Skeletal muscle satellite cell (primary cell): ENCODE measurements around the gene PAK5.

ENCODE experiments used
- H3K27me3 ChIP-seq: 2 replicates; pipeline ENCODE4 v1.7.0; 2013; ENCODE audit warnings: low read length; ENCODE audit not compliant: control insufficient read depth, insufficient read depth
- H3K36me3 ChIP-seq: 2 replicates; pipeline ENCODE4 v1.7.0; 2013; ENCODE audit warnings: mild to moderate bottlenecking, control low read depth, low read length; ENCODE audit not compliant: insufficient read depth
- H3K4me1 ChIP-seq: 2 replicates; pipeline ENCODE4 v1.7.0; 2013; ENCODE audit warnings: low read length; ENCODE audit not compliant: control insufficient read depth, insufficient read depth
- H3K4me2 ChIP-seq: 2 replicates; pipeline ENCODE4 v1.7.0; 2013; ENCODE audit warnings: mild to moderate bottlenecking, low read length
- H3K4me3 ChIP-seq: 2 replicates; pipeline ENCODE4 v1.7.0; 2013; ENCODE audit warnings: low read length
- H3K9ac ChIP-seq: 2 replicates; pipeline ENCODE4 v1.7.0; 2013; ENCODE audit warnings: mild to moderate bottlenecking, low read depth, low read length, moderate library complexity
- H3K9me3 ChIP-seq: replicated peaks from 2 replicates; pipeline ENCODE4 v1.7.0; 2013; ENCODE audit warnings: mild to moderate bottlenecking, control low read depth, low read length

The PAK5 gene

DNA sequence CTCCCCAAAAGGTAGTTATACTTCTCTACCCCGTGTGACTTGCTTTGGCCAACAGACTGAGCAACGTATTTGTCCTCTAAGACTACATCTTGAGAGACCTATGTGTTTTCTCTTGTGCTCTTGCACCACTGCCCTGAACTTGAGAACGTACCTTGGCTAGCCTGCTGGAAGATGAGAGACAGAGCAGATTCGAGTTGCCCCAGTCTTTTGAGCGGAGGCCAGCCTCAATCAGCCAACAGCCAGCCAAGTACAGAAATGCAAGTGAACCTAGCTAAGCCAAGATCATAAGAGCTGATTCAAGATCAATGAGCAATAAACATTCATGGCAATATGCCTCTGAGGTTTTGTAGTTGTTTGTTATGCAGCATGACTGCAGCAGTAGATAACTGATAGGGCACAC, 98.4 kb downstream of the PAK5 start:
- H3K4me3 ChIP-seq: no peak overlapping the region
- H3K27me3 ChIP-seq: no peaks in the 10 kb centered on the region
- H3K9me3 ChIP-seq: no peaks in the 10 kb centered on the region
- no peak overlapping the region for H3K9ac ChIP-seq
- no peak overlapping the region for H3K4me2 ChIP-seq
- H3K36me3 ChIP-seq: no peaks in the 10 kb centered on the region
- H3K4me1 ChIP-seq: no peaks in the 10 kb centered on the region

GRCh38 chr20:9739991-9740390, 98.9 kb downstream of the PAK5 start:
- H3K9me3 ChIP-seq: no peaks in the 10 kb centered on the region
- H3K4me2 ChIP-seq: no peak overlapping the region
- no peaks in the 10 kb centered on the region for H3K27me3 ChIP-seq

DNA sequence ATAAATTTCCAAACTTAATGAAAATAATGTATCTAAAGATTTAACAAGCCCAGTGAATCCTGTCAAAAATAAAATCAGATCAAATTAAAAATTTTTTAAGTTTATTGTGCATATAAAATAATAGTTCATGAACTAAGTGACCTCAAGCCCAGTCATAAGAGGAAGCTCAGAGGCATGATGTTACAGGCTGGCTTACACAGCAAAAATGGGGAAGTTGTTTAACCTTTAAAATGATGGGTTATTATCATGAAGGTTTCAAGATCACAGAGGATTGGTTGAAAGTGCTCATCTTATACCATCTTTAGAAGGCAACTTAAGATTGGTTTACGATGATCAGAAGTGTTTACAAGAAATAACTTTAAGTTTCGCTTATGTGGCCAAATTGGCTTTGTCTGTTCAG, 102.5 kb downstream of the PAK5 start:
- no peaks in the 10 kb centered on the region for H3K36me3 ChIP-seq
- H3K4me2 ChIP-seq: no peak overlapping the region
- H3K4me1 ChIP-seq: no peaks in the 10 kb centered on the region

More at GRCh38 chr20:9739991-9740390, 98.9 kb downstream of the PAK5 start:
- Histone ChIP-seq H3K9ac (no peak overlapping the region), H3K4me1 (no peaks in the 10 kb centered on the region), H3K4me3 (no peak overlapping the region), H3K36me3 (no peaks in the 10 kb centered on the region)

DNA sequence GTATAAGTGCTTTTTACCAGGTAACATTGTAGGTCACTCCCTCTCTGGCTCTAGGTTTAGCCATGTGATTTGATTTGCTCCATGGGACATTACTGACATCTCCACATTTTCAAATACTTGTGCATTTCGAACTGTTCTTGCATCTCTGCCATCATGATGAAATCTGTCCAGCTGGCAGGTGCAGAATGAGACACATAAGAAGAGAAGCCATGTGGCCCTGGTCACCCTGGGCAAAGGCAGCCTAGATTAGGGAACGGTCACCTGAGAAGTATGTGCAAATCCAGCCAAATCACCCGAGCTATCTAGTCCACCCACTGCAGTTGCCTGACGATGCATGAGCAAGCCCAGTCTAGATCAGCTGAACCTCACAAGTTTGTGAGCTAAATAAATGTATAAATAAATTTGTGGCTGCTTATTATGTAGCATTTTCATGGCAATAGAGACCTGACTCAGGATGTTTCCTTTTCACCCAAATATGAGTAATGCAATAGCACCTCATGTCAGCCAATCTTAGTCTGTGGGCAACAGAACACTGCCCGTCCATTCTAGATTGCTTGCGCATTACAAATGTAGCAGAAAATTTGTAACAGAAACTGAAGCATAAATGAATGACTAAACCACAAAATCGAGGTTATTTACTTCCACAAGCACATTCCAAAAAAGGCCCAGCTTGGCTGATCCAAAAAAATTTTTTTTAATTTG, 115.2 kb downstream of the PAK5 start:
- Histone ChIP-seq H3K4me1 (no peaks in the 10 kb centered on the region), H3K4me2 (no peak overlapping the region), H3K36me3 (no peaks in the 10 kb centered on the region), H3K9ac (no peak overlapping the region), H3K4me3 (no peak overlapping the region), H3K9me3 (no peaks in the 10 kb centered on the region), H3K27me3 (no peaks in the 10 kb centered on the region)

More for the DNA sequence above, 102.5 kb downstream of the PAK5 start:
- Histone ChIP-seq H3K9me3 (no peaks in the 10 kb centered on the region), H3K27me3 (no peaks in the 10 kb centered on the region), H3K9ac (no peak overlapping the region), H3K4me3 (no peak overlapping the region)

DNA sequence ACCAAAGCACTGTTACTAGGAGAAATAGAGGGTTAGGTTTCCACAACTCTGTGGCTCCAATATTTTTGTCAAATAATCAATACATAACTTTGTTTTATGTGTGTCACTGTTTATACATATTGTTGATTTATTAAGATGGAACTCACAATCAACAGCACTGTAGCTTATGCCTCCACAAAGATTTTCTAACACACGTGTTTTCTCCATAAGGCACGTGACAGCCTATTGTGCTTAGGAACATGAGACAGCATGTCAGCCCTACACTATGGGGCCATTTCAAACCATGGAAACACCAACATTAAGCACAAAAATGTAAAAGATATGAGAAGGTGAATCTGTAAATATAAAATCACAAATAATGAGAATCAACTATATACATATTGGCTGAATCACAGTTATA, 127.0 kb downstream of the PAK5 start:
- H3K9me3 ChIP-seq: no peaks in the 10 kb centered on the region
- H3K36me3 ChIP-seq: no peaks in the 10 kb centered on the region
- H3K4me2 ChIP-seq: no peak overlapping the region
- H3K4me3 ChIP-seq: no peak overlapping the region
- H3K9ac ChIP-seq: no peak overlapping the region
- no peaks in the 10 kb centered on the region for H3K27me3 ChIP-seq
- H3K4me1 ChIP-seq: no peaks in the 10 kb centered on the region

DNA sequence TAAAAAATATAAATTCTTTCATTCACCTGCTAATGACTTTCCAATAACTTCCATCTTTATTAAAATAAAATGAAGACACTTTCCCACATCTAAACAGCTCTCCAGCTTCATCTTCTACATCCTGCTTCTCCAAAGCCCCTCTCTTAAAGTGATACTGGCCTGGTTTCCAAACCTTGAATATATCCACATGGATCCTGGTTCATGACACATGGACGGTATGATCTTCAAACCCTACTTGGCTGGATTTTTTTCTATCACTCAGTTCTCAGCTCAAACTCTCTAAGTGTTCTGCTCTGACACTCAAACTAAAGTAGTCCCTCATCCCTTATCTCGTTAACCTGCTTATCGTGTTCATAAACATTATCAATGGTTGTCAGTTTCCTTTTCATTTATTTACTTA, 128.2 kb downstream of the PAK5 start:
- Histone ChIP-seq H3K4me3 (no peak overlapping the region), H3K9ac (no peak overlapping the region), H3K9me3 (no peaks in the 10 kb centered on the region), H3K36me3 (no peaks in the 10 kb centered on the region), H3K4me1 (no peaks in the 10 kb centered on the region), H3K27me3 (no peaks in the 10 kb centered on the region), H3K4me2 (no peak overlapping the region)

- Histone ChIP-seq H3K4me1 (no peaks in the 10 kb centered on the region), H3K4me3 (no peak overlapping the region), H3K27me3 (no peaks in the 10 kb centered on the region), H3K4me2 (no peak overlapping the region), H3K9ac (no peak overlapping the region), H3K9me3 (no peaks in the 10 kb centered on the region), H3K36me3 (no peaks in the 10 kb centered on the region)
Observed at GRCh38 chr20:9705722-9706476, 133.0 kb downstream of the PAK5 start.

DNA sequence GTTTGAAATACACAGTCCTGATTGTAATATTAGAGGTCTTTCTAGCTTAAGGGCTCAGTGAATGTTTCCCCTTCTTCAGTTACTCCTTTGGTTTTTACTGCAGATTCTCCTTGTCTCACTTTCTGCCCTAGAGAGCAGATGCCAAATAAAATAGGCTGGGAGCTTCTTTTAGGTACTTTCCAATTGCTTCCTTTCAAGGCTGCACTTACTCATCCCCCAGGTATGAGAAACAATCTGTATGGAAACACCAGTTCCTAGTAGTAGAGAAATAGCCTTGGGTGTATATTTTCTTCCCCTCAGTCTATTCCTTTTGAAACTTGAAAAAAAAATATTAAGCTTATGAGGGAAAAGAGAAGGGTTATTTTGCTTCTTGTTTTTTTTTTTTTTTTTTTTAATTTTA, 139.7 kb downstream of the PAK5 start:
- Histone ChIP-seq H3K9me3 (no peaks in the 10 kb centered on the region), H3K4me2 (no peak overlapping the region), H3K36me3 (no peaks in the 10 kb centered on the region), H3K4me1 (no peaks in the 10 kb centered on the region), H3K4me3 (no peak overlapping the region), H3K27me3 (no peaks in the 10 kb centered on the region), H3K9ac (no peak overlapping the region)

DNA sequence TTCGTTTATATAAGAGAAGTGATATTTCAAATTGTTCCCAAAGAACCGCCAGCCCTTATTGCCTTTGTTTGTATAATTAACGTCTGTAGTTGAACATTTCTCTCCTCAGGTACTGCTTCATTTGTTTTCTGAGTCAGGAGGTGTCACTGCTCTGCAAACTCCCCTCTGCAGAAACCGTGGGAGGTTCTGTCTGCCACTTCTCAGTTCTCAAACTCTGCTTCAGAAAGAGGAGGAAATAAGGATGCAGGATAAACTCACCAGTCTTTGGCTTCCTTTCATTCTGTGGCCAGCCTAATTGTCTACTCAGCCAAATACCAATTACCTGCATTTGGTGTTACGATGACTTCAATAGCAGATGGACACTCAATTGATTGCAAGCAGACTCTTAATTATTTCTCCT, 149.8 kb downstream of the PAK5 start:
- no peak overlapping the region for H3K4me2 ChIP-seq
- H3K27me3 ChIP-seq: no peaks in the 10 kb centered on the region
- H3K36me3 ChIP-seq: no peaks in the 10 kb centered on the region
- no peak overlapping the region for H3K9ac ChIP-seq
- no peaks in the 10 kb centered on the region for H3K9me3 ChIP-seq
- no peaks in the 10 kb centered on the region for H3K4me1 ChIP-seq
- H3K4me3 ChIP-seq: no peak overlapping the region

- Histone ChIP-seq H3K9ac (no peak overlapping the region), H3K4me3 (no peak overlapping the region), H3K4me1 (no peaks in the 10 kb centered on the region), H3K9me3 (no peaks in the 10 kb centered on the region), H3K4me2 (no peak overlapping the region), H3K36me3 (no peaks in the 10 kb centered on the region), H3K27me3 (no peaks in the 10 kb centered on the region)
Observed at GRCh38 chr20:9686866-9687265, 152.0 kb downstream of the PAK5 start.

DNA sequence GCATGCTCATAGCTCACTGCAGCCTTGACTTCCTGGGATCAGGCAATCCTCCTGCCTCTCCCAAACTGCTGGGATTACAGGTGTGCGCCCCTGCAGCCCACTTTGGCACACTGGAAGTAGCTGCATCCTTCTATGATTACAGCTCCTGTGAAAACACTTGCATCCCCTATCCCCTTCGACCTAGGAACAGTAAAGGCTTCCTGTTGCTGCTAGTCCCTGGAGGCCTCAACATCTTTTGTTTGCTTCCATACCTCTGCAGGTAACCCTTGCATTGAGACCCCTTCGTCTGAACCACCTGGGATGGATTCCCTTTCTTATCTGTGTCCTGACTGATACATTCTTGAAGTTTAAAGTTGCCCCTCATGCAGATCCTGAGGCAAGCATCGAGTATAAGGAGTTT, 152.4 kb downstream of the PAK5 start:
- no peak overlapping the region for H3K9ac ChIP-seq
- H3K9me3 ChIP-seq: no peaks in the 10 kb centered on the region
- no peak overlapping the region for H3K4me2 ChIP-seq
- no peaks in the 10 kb centered on the region for H3K4me1 ChIP-seq
- no peaks in the 10 kb centered on the region for H3K27me3 ChIP-seq
- no peak overlapping the region for H3K4me3 ChIP-seq
- H3K36me3 ChIP-seq: no peaks in the 10 kb centered on the region

DNA sequence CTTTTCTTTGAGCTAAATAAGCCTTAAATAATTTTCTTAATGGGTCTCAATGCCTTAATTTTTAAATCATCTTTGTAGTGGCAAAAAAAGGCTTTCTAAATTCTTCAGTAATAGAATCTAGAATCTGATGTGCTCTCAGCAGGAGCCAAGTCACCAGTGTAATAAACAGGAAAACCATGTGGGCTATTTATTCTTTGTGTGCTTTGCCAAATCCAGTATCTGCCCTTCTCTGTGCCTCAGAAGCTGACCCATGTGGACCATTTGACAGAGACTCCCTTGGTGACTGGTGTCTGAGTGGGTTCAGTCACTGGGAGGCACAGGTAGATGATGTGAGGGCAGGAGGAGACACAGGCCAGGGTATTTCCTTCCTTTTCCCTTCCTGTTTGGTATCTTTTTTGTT, 152.9 kb downstream of the PAK5 start:
- Histone ChIP-seq H3K9me3 (no peaks in the 10 kb centered on the region), H3K4me2 (no peak overlapping the region), H3K4me1 (no peaks in the 10 kb centered on the region), H3K9ac (no peak overlapping the region), H3K4me3 (no peak overlapping the region), H3K27me3 (no peaks in the 10 kb centered on the region), H3K36me3 (no peaks in the 10 kb centered on the region)
